Measurements from ENCODE around the gene GABRB3.

DNA sequence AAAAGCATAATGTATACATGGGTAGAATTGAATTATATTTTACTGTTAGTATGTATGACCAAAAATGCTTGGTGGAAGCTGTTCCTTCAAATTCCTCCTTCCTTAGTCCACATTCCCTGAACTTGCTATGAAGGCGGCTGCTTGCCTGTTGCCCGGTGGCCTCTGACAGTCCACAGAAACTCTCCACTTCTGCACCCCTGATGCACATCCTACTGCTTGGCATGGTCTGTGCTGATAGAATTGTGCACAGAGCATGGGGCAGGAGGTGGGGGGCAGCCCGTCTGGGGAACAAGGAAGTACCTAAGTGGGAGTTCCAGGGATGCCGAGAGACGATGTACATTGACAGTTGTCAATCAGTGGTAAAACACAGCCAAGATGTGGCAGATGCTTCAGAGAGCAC is 33.7 kb upstream of the GABRB3 start:
- TF ChIP-seq, protein P1, sequence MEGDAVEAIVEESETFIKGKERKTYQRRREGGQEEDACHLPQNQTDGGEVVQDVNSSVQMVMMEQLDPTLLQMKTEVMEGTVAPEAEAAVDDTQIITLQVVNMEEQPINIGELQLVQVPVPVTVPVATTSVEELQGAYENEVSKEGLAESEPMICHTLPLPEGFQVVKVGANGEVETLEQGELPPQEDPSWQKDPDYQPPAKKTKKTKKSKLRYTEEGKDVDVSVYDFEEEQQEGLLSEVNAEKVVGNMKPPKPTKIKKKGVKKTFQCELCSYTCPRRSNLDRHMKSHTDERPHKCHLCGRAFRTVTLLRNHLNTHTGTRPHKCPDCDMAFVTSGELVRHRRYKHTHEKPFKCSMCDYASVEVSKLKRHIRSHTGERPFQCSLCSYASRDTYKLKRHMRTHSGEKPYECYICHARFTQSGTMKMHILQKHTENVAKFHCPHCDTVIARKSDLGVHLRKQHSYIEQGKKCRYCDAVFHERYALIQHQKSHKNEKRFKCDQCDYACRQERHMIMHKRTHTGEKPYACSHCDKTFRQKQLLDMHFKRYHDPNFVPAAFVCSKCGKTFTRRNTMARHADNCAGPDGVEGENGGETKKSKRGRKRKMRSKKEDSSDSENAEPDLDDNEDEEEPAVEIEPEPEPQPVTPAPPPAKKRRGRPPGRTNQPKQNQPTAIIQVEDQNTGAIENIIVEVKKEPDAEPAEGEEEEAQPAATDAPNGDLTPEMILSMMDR (IDR thresholded peaks at IDR 0.05) = no peak
- TF ChIP-seq ZFX (IDR thresholded peaks at IDR 0.05; ENCODE audit: borderline replicate concordance) = no peak

Data from 22Rv1 (cell line).